H9 (cell line): ENCODE data around the gene SPINK6. TPM values are rescaled to one million over a fixed set of nuclear protein-coding genes. Genes with fewer than 3 reads are reported as not detected.

Source experiments
- DNase-seq: peaks from one replicate; pipeline ENCODE4 v3.0.0-alpha.2; 2017
- H2AFZ ChIP-seq: one replicate; pipeline ENCODE4 v1.6.1; 2013; ENCODE audit warnings: mild to moderate bottlenecking, low read length, control low read depth, moderate library complexity
- H2AK5ac ChIP-seq: 2 replicates; pipeline ENCODE4 v1.6.1; 2013; ENCODE audit warnings: low read length, control low read depth, mixed read lengths; ENCODE audit not compliant: insufficient read length
- H2BK120ac ChIP-seq: one replicate; pipeline ENCODE4 v1.6.1; 2013; ENCODE audit warnings: low read depth, mild to moderate bottlenecking, low read length, control low read depth, inconsistent platforms; ENCODE audit not compliant: poor library complexity, severe bottlenecking
- H2BK12ac ChIP-seq: 2 replicates; pipeline ENCODE4 v1.6.1; 2013; ENCODE audit warnings: low read length, control low read depth, mixed read lengths, low read depth; ENCODE audit not compliant: insufficient read length
- H2BK15ac ChIP-seq: 2 replicates; pipeline ENCODE4 v1.6.1; 2013; ENCODE audit warnings: low read depth, low read length, control low read depth
- H2BK20ac ChIP-seq: one replicate; pipeline ENCODE4 v1.6.1; 2013; ENCODE audit warnings: low read depth, mild to moderate bottlenecking, low read length, control low read depth, inconsistent platforms; ENCODE audit not compliant: poor library complexity, severe bottlenecking
- H2BK5ac ChIP-seq: 2 replicates; pipeline ENCODE4 v1.6.1; 2013; ENCODE audit warnings: low read length, control low read depth, mixed read lengths; ENCODE audit not compliant: insufficient read length
- H3K14ac ChIP-seq: 2 replicates; pipeline ENCODE4 v1.6.1; 2013; ENCODE audit warnings: low read length, control low read depth; ENCODE audit not compliant: insufficient read depth
- H3K18ac ChIP-seq: 2 replicates; pipeline ENCODE4 v1.6.1; 2013; ENCODE audit warnings: low read depth, mild to moderate bottlenecking, mixed read lengths, low read length, control low read depth; ENCODE audit not compliant: insufficient read length
- H3K23ac ChIP-seq: 2 replicates; pipeline ENCODE4 v1.6.1; 2013; ENCODE audit warnings: low read length, control low read depth, mixed read lengths, low read depth; ENCODE audit not compliant: insufficient read length
- H3K23me2 ChIP-seq: 2 replicates; pipeline ENCODE4 v1.6.1; 2013; ENCODE audit warnings: low read depth, mild to moderate bottlenecking, mixed read lengths, low read length, control low read depth; ENCODE audit not compliant: insufficient read length, poor library complexity, severe bottlenecking
- H3K27ac ChIP-seq: 2 replicates; pipeline ENCODE4 v1.5.1; 2013; ENCODE audit warnings: low read length, control low read depth, mixed read lengths, low read depth; ENCODE audit not compliant: insufficient read length
- H3K27me3 ChIP-seq: 2 replicates; pipeline ENCODE4 v1.6.1; 2013; ENCODE audit warnings: low read length, control low read depth, inconsistent platforms; ENCODE audit not compliant: insufficient read depth
- H3K4ac ChIP-seq: 2 replicates; pipeline ENCODE4 v1.6.1; 2013; ENCODE audit warnings: low read depth, mild to moderate bottlenecking, control low read depth, inconsistent platforms, low read length, moderate library complexity
- H3K4me1 ChIP-seq: 2 replicates; pipeline ENCODE4 v1.6.1; 2013; ENCODE audit warnings: low read length, control low read depth, inconsistent platforms; ENCODE audit not compliant: insufficient read depth
- H3K4me2 ChIP-seq: 2 replicates; pipeline ENCODE4 v1.6.1; 2013; ENCODE audit warnings: low read length, control low read depth, mixed read lengths; ENCODE audit not compliant: insufficient read length, insufficient read depth
- H3K56ac ChIP-seq: 2 replicates; pipeline ENCODE4 v1.6.1; 2013; ENCODE audit warnings: low read depth, mild to moderate bottlenecking, mixed read lengths, low read length, control low read depth; ENCODE audit not compliant: insufficient read length
- H3K79me1 ChIP-seq: 2 replicates; pipeline ENCODE4 v1.6.1; 2013; ENCODE audit warnings: low read depth, mild to moderate bottlenecking, moderate library complexity, low read length, control low read depth, inconsistent platforms; ENCODE audit not compliant: insufficient read depth, poor library complexity, severe bottlenecking
- H3K79me2 ChIP-seq: 2 replicates; pipeline ENCODE4 v1.6.1; 2013; ENCODE audit warnings: low read length, control low read depth, inconsistent platforms; ENCODE audit not compliant: insufficient read depth
- H3K9ac ChIP-seq: 2 replicates; pipeline ENCODE4 v1.6.1; 2013; ENCODE audit warnings: low read length, control low read depth, mixed read lengths; ENCODE audit not compliant: insufficient read length; ENCODE audit errors: extremely low read depth
- H3K9me3 ChIP-seq: one replicate; pipeline ENCODE4 v1.6.1; 2013; ENCODE audit warnings: low read depth, low read length, inconsistent platforms; ENCODE audit not compliant: control insufficient read depth
- H3T11ph ChIP-seq: one replicate; pipeline ENCODE4 v1.6.1; 2013; ENCODE audit warnings: mild to moderate bottlenecking, low read length, control low read depth, inconsistent platforms
- H4K20me1 ChIP-seq: one replicate; pipeline ENCODE4 v1.6.1; 2013; ENCODE audit not compliant: control insufficient read depth, insufficient read length, insufficient read depth
- H4K5ac ChIP-seq: 2 replicates; pipeline ENCODE4 v1.6.1; 2013; ENCODE audit warnings: low read depth, mild to moderate bottlenecking, mixed read lengths, low read length, control low read depth; ENCODE audit not compliant: insufficient read length
- H4K8ac ChIP-seq: replicated peaks from 2 replicates; pipeline ENCODE4 v1.6.1; 2013; ENCODE audit warnings: low read length, control low read depth, mixed read lengths, low read depth; ENCODE audit not compliant: insufficient read length
- H4K91ac ChIP-seq: 2 replicates; pipeline ENCODE4 v1.6.1; 2013; ENCODE audit warnings: low read depth, mild to moderate bottlenecking, moderate library complexity, mixed read lengths, low read length, control low read depth; ENCODE audit not compliant: insufficient read length
- H3K27ac Mint-ChIP-seq, 3 experiments: 2 replicates in 2 of 3; 3 replicates in 1 of 3; pipeline ENCODE4 v1.8.0; 2020 to 2021; ENCODE audit warnings: mixed read lengths in 3 of 3, mild to moderate bottlenecking in 1 of 3, moderate library complexity in 1 of 3
- H3K27me3 Mint-ChIP-seq: 2 replicates; pipeline ENCODE4 v1.8.0; 2021; ENCODE audit warnings: low read depth, mild to moderate bottlenecking, moderate library complexity, mixed read lengths
- H3K36me3 Mint-ChIP-seq, 3 experiments: 2 replicates in 2 of 3; 3 replicates in 1 of 3; pipeline ENCODE4 v1.8.0; 2020 to 2021; ENCODE audit warnings: low read depth in 3 of 3, mixed read lengths in 3 of 3; ENCODE audit not compliant: insufficient read depth in 1 of 3
- H3K4me1 Mint-ChIP-seq, 2 experiments: 2 replicates each; pipeline ENCODE4 v1.8.0; 2020; ENCODE audit warnings: mixed read lengths in 2 of 2
- H3K4me3 Mint-ChIP-seq, 2 experiments: 2 replicates in 1 of 2; 3 replicates in 1 of 2; pipeline ENCODE4 v1.8.0; 2020 to 2021; ENCODE audit warnings: mild to moderate bottlenecking in 2 of 2, mixed read lengths in 2 of 2, moderate library complexity in 1 of 2
- H3K9me3 Mint-ChIP-seq, 2 experiments: 2 replicates in 1 of 2; 3 replicates in 1 of 2; pipeline ENCODE4 v1.8.0; 2020; ENCODE audit warnings: mild to moderate bottlenecking in 2 of 2, mixed read lengths in 2 of 2, moderate library complexity in 1 of 2
- CTCF ChIP-seq: fragments of 200-600 bp; sonication (generic); conservative IDR thresholded peaks from 3 replicates; pipeline ENCODE4 v1.8.0; 2021; ENCODE audit warnings: antibody characterized with exemption, mild to moderate bottlenecking
- WGBS: extraction: QIAGEN DNeasy Blood & Tissue Kit; methylation state at CpG from one replicate; pipeline ENCODE4 v1.1.7; 2013; ENCODE audit warnings: missing lambda C conversion rate, low lambda C conversion rate, mixed read lengths; ENCODE audit not compliant: insufficient read length; ENCODE audit errors: extremely low coverage; 5-methylcytosine and 5-hydroxymethylcytosine counted together
- total RNA-seq: library from RNA; stranded (reverse); gene quantifications from 2 replicates; pipeline ENCODE4 v1.2.1, GENCODE V29; 2021

SPINK6 gene
- total RNA-seq, 1 experiment from 2014 or later: not detected

GRCh38 chr5:148168246-148168645 lies 34.6 kb upstream of the SPINK6 start, which contains the start of gene SPINK14:
Gene SPINK14, plus strand, starts transcription at chr5:148168546. Its CDS starts 1,187 bp downstream, at chr5:148169733.
- no peak within 1 kb of the TSS for H3K27ac ChIP-seq
- H4K91ac ChIP-seq: no peak within 1 kb of the TSS
- no peak for DNase-seq
- H2BK5ac ChIP-seq: no peak within 1 kb of the TSS
- no peak within 1 kb of the TSS for H3K18ac ChIP-seq
- H4K20me1 ChIP-seq: no peaks in the 10 kb centered on the region
- no peak within 1 kb of the TSS for H3T11ph ChIP-seq
- H3K14ac ChIP-seq: no peak within 1 kb of the TSS
- WGBS: no CpG with 5 or more reads among the region's 1 CpG
- Mint-ChIP-seq H3K4me1 (no peaks in the 10 kb centered on the region), H3K27me3 (no peaks in the 10 kb centered on the region), H3K9me3 (peaks cover 2 to 4% of the 10 kb centered on the region in 2 experiments; a peak in 1 of 5 replicates), H3K4me3 (no peak within 1 kb of the TSS), H3K27ac (no peak within 1 kb of the TSS), H3K36me3 (no peaks in the 10 kb centered on the region)
- no peak within 1 kb of the TSS for H3K4me2 ChIP-seq
- H3K9me3 ChIP-seq: no peaks in the 10 kb centered on the region
- no peaks in the 10 kb centered on the region for H3K4me1 ChIP-seq
- H3K79me1 ChIP-seq: no peaks in the 10 kb centered on the region
- no peak within 1 kb of the TSS for H3K23ac ChIP-seq
- H2BK20ac ChIP-seq: no peak within 1 kb of the TSS
- H3K23me2 ChIP-seq: no peaks in the 10 kb centered on the region
- H2AK5ac ChIP-seq: no peak within 1 kb of the TSS
- H3K4ac ChIP-seq: no peak within 1 kb of the TSS
- H2BK12ac ChIP-seq: no peak within 1 kb of the TSS
- TF ChIP-seq CTCF: no peak
- H2AFZ ChIP-seq: no peak within 1 kb of the TSS
- no peak within 1 kb of the TSS for H2BK120ac ChIP-seq
- H4K5ac ChIP-seq: no peak within 1 kb of the TSS
- H4K8ac ChIP-seq: no peak within 1 kb of the TSS
- no peak within 1 kb of the TSS for H3K56ac ChIP-seq
- no peak within 1 kb of the TSS for H2BK15ac ChIP-seq
- H3K79me2 ChIP-seq: no peaks in the 10 kb centered on the region
- no peak within 1 kb of the TSS for H3K9ac ChIP-seq
- no peaks in the 10 kb centered on the region for H3K27me3 ChIP-seq
